Neural crest cell (in vitro differentiated cells): Measurements from ENCODE around the gene HSBP1L1. TPM values are rescaled to one million over a fixed set of nuclear protein-coding genes. Genes with fewer than 3 reads are reported as not detected.
"Not testable (repeated sequence)": the region's sequence is repeated elsewhere in the genome, so short reads cannot be mapped to it uniquely, and the experiment has no call there.

Source experiments
- DNase-seq: peaks from one replicate; pipeline ENCODE4 v3.0.0; 2021; ENCODE audit warnings: low read depth, mixed read lengths, low spot score
- H3K27ac Mint-ChIP-seq: one replicate; pipeline ENCODE4 v1.8.0; 2021; ENCODE audit warnings: mild to moderate bottlenecking, mixed read lengths; ENCODE audit not compliant: unreplicated experiment
- H3K27me3 Mint-ChIP-seq: 2 replicates; pipeline ENCODE4 v1.8.0; 2021; ENCODE audit warnings: low read depth, mild to moderate bottlenecking, mixed read lengths
- H3K36me3 Mint-ChIP-seq: 2 replicates; pipeline ENCODE4 v1.8.0; 2021; ENCODE audit warnings: low read depth, mild to moderate bottlenecking, mixed read lengths
- H3K4me1 Mint-ChIP-seq: 2 replicates; pipeline ENCODE4 v1.8.0; 2021; ENCODE audit warnings: mixed read lengths
- H3K4me3 Mint-ChIP-seq: one replicate; pipeline ENCODE4 v1.8.0; 2021; ENCODE audit warnings: mild to moderate bottlenecking, mixed read lengths
- H3K9me3 Mint-ChIP-seq: 2 replicates; pipeline ENCODE4 v1.8.0; 2021; ENCODE audit warnings: mixed read lengths
- CTCF ChIP-seq: fragments of 200-600 bp; sonication (generic); conservative IDR thresholded peaks from 2 replicates; pipeline ENCODE4 v1.5.0; 2021; ENCODE audit warnings: antibody characterized with exemption, mild to moderate bottlenecking
- total RNA-seq: library from RNA; stranded (reverse); gene quantifications from 2 replicates; pipeline ENCODE4 v1.2.1, GENCODE V29; 2021

Gene HSBP1L1
- total RNA-seq, 1 donor from 2014 or later, result 0.58 TPM

GRCh38 chr18:79956276-79956675 lies 8.2 kb upstream of the HSBP1L1 start:
- Mint-ChIP-seq H3K9me3 (no peaks in the 10 kb centered on the region), H3K36me3 (no peaks in the 10 kb centered on the region), H3K4me1 (peaks cover 12% of the 10 kb centered on the region), H3K27ac (no peak overlapping the region), H3K27me3 (peaks cover 54% of the 10 kb centered on the region), H3K4me3 (no peak overlapping the region)
- no peak for TF ChIP-seq CTCF
- DNase-seq, result no peak

DNA sequence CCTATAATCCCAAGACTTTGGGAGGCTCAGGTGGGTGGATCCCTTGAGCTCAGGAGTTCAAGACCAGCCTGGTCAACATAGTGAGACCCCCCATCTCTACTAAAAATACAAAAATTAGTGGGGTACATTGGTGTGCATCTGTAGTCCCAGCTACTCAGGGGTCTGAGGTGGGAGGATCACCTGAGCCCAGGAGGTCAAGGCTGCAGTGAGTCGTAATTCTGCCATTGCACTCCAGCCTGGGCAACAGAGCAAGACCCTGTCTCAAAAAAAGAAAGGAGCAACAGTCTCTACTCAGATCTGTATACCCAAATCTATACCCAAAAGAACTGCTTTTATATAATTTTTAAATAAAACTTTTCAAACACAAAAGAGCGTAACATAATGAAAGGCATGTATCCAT lies 5.5 kb upstream of the HSBP1L1 start:
- Mint-ChIP-seq H3K27me3 (peaks cover 54% of the 10 kb centered on the region), H3K9me3 (no peaks in the 10 kb centered on the region), H3K27ac (no peak overlapping the region), H3K4me1 (peaks cover 20% of the 10 kb centered on the region), H3K4me3 (no peak overlapping the region), H3K36me3 (peaks cover 2% of the 10 kb centered on the region)
- no peak for DNase-seq
- TF ChIP-seq CTCF, result no peak

GRCh38 chr18:79960161-79960801 lies 4.2 kb upstream of the HSBP1L1 start:
- H3K4me3 Mint-ChIP-seq, result peak overlapping the region; percentile 57
- H3K27me3 Mint-ChIP-seq, result peaks cover 42% of the 10 kb centered on the region
- not testable (repeated sequence) for H3K9me3 Mint-ChIP-seq, H3K36me3 Mint-ChIP-seq, H3K27ac Mint-ChIP-seq, DNase-seq
- peaks cover 22% of the 10 kb centered on the region for H3K4me1 Mint-ChIP-seq

GRCh38 chr18:79960921-79961526 lies 3.4 kb upstream of the HSBP1L1 start:
- Mint-ChIP-seq H3K27ac (no peak overlapping the region), H3K9me3 (no peaks in the 10 kb centered on the region)
- TF ChIP-seq CTCF, result no peak

DNA sequence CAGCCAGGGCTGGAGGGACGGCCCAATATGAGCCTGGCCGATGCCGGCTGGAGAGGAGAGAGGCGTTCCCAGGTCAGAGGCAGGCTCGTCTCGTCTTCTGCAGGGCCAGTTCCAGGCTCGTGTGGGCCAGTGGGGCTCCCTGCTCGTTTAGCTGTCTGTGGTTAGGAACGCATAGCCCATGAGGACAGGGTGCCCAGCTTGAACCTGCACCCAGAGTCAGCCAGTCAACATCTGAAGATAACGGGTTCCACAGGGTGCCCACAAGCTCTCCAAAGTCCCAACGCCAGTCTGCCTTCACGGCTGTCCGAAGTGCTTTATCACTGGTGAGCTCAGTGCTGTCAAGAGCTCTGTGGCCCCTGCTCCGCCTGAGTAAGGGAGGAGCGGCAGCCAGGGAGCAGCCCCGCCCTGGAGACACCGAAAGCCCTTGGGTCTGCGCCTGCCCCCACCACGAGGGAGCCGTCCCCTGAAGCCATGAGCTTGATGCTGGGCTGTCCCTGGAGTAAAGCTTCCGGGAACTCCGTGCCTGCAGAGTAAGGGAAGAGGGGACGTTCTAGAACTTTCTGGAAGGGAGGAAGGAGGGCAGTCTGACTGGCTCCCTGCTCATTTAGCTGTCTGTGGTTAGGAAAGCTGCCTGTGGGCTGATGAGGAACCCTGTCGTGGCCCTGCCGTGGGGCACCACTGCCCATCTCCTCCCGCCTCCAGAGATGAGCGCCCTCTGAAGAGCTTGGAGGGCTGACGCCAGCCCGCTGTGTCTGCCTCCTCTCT lies 2.7 kb upstream of the HSBP1L1 start:
- Mint-ChIP-seq H3K27ac (no peak overlapping the region), H3K36me3 (peaks cover 2% of the 10 kb centered on the region), H3K4me3 (no peak overlapping the region), H3K9me3 (no peaks in the 10 kb centered on the region), H3K27me3 (peaks cover 35% of the 10 kb centered on the region), H3K4me1 (peaks cover 27% of the 10 kb centered on the region)
- no peak for DNase-seq
- no peak for TF ChIP-seq CTCF

More at GRCh38 chr18:79960921-79961526, 3.4 kb upstream of the HSBP1L1 start:
- Mint-ChIP-seq H3K27me3 (peaks cover 39% of the 10 kb centered on the region), H3K4me1 (peaks cover 27% of the 10 kb centered on the region), H3K36me3 (peaks cover 2% of the 10 kb centered on the region), H3K4me3 (peak overlapping the region; percentile 57)
- no peak for DNase-seq

DNA sequence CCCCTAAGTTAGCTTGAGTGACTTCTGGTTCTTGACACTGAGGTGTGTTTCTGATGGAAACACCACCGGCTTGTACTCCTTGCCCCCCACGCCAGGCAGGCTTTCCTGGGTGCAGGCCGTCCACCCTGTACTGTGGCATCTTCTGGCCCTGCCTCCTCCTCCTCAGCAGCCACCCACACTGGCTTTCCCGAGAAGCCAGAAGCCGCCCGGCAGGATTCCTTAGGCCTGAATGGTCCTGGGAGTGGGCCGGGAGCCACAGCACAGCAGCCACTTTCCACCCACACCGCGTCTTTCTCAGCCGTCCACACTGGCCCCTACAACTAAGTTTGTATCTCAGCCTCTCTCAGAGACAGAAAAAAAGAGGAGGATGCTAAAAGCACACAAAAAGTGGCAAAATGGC lies 2.1 kb upstream of the HSBP1L1 start:
- TF ChIP-seq CTCF, result no peak

More for the DNA sequence above, 2.1 kb upstream of the HSBP1L1 start:
- no peaks in the 10 kb centered on the region for H3K9me3 Mint-ChIP-seq
- H3K4me3 Mint-ChIP-seq, result no peak overlapping the region
- H3K27ac Mint-ChIP-seq, result no peak overlapping the region
- no peak for DNase-seq
- H3K27me3 Mint-ChIP-seq, result peaks cover 35% of the 10 kb centered on the region
- H3K4me1 Mint-ChIP-seq, result peaks cover 27% of the 10 kb centered on the region
- peaks cover 2% of the 10 kb centered on the region for H3K36me3 Mint-ChIP-seq
